Measurements from ENCODE around the gene RGL3.
"Not testable (repeated sequence)": the region's sequence is repeated elsewhere in the genome, so short reads cannot be mapped to it uniquely, and the experiment has no call there.

The RGL3 gene

GRCh38 chr19:11435057-11435832 lies 16.1 kb upstream of the RGL3 start, which contains the start of the genes ODAD3 and PRKCSH:
ODAD3 (minus strand) TSS chr19:11435121; CDS start chr19:11435016, 105 bp downstream.
PRKCSH (plus strand) TSS chr19:11435635; CDS start chr19:11436118, 483 bp downstream.
- TF ChIP-seq GABPA (IDR thresholded peaks at IDR 0.05; ENCODE audit: low read depth) (peak; percentile 92), POLR2AphosphoS5 (IDR thresholded peaks at IDR 0.05; ENCODE audit: low read depth) (peak; percentile 100), SPI1 (IDR thresholded peaks at IDR 0.05; ENCODE audit: borderline replicate concordance, low read depth) (no peak; the same call in 1 of the 2 replicates)
- TF ChIP-seq, protein P1, sequence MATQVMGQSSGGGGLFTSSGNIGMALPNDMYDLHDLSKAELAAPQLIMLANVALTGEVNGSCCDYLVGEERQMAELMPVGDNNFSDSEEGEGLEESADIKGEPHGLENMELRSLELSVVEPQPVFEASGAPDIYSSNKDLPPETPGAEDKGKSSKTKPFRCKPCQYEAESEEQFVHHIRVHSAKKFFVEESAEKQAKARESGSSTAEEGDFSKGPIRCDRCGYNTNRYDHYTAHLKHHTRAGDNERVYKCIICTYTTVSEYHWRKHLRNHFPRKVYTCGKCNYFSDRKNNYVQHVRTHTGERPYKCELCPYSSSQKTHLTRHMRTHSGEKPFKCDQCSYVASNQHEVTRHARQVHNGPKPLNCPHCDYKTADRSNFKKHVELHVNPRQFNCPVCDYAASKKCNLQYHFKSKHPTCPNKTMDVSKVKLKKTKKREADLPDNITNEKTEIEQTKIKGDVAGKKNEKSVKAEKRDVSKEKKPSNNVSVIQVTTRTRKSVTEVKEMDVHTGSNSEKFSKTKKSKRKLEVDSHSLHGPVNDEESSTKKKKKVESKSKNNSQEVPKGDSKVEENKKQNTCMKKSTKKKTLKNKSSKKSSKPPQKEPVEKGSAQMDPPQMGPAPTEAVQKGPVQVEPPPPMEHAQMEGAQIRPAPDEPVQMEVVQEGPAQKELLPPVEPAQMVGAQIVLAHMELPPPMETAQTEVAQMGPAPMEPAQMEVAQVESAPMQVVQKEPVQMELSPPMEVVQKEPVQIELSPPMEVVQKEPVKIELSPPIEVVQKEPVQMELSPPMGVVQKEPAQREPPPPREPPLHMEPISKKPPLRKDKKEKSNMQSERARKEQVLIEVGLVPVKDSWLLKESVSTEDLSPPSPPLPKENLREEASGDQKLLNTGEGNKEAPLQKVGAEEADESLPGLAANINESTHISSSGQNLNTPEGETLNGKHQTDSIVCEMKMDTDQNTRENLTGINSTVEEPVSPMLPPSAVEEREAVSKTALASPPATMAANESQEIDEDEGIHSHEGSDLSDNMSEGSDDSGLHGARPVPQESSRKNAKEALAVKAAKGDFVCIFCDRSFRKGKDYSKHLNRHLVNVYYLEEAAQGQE (IDR thresholded peaks at IDR 0.05; ENCODE audit: insufficient replicate concordance, low read depth), result peak; percentile 46
- TF ChIP-seq, protein P2, sequence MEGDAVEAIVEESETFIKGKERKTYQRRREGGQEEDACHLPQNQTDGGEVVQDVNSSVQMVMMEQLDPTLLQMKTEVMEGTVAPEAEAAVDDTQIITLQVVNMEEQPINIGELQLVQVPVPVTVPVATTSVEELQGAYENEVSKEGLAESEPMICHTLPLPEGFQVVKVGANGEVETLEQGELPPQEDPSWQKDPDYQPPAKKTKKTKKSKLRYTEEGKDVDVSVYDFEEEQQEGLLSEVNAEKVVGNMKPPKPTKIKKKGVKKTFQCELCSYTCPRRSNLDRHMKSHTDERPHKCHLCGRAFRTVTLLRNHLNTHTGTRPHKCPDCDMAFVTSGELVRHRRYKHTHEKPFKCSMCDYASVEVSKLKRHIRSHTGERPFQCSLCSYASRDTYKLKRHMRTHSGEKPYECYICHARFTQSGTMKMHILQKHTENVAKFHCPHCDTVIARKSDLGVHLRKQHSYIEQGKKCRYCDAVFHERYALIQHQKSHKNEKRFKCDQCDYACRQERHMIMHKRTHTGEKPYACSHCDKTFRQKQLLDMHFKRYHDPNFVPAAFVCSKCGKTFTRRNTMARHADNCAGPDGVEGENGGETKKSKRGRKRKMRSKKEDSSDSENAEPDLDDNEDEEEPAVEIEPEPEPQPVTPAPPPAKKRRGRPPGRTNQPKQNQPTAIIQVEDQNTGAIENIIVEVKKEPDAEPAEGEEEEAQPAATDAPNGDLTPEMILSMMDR (IDR thresholded peaks at IDR 0.05; ENCODE audit: insufficient read depth, low read length), result peak; percentile 95
- H3K27ac ChIP-seq (replicated peaks), result peak within 1 kb of the TSS; percentile 87
- no peaks in the 10 kb centered on the region for H3K27me3 ChIP-seq (ENCODE audit: insufficient read depth, poor library complexity, severe bottlenecking)
- peak within 1 kb of the TSS; percentile 85 for H3K4me3 ChIP-seq (replicated peaks; ENCODE audit: insufficient read depth, low read length)
- peak; percentile 100 for DNase-seq (ENCODE audit: low read depth in 1 of 2, low spot score in 1 of 2)

GRCh38 chr19:11434703-11435056 lies 15.6 kb upstream of the RGL3 start:
- DNase-seq (ENCODE audit: low read depth in 1 of 2, low spot score in 1 of 2), result no peak

DNA sequence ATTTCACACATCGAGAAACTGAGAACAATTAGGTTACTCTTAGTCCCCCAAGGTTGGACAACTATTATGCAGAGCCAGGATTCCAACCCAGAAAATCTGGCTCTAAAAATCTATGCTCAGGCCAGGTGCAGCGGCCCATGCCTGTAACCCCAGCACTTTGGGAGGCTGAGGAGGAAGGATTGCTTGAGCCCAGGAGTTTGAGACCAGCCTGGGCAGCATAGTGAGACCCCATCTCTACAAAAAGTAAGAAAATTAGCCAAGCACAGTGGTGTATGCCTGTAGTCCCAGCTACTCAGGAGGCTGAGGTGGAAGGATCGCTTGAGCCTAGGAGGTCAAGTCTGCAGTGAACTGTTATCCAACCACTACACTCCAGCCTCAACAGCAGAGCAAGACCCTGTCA lies 14.4 kb upstream of the RGL3 start:
- H3K27ac ChIP-seq (replicated peaks); DNase-seq (ENCODE audit: low read depth in 1 of 2, low spot score in 1 of 2); H3K4me3 ChIP-seq (replicated peaks; ENCODE audit: insufficient read depth, low read length); H3K27me3 ChIP-seq (ENCODE audit: insufficient read depth, poor library complexity, severe bottlenecking): not testable (repeated sequence)

More at GRCh38 chr19:11434703-11435056, 15.6 kb upstream of the RGL3 start:
- TF ChIP-seq SPI1 (IDR thresholded peaks at IDR 0.05; ENCODE audit: borderline replicate concordance, low read depth), result no peak
- TF ChIP-seq GABPA (IDR thresholded peaks at IDR 0.05; ENCODE audit: low read depth), result no peak
- TF ChIP-seq, protein P1 (IDR thresholded peaks at IDR 0.05; ENCODE audit: insufficient replicate concordance, low read depth), result no peak
- no peak for TF ChIP-seq POLR2AphosphoS5 (IDR thresholded peaks at IDR 0.05; ENCODE audit: low read depth)
- TF ChIP-seq, protein P2 (IDR thresholded peaks at IDR 0.05; ENCODE audit: insufficient read depth, low read length), result no peak
- H3K4me3 ChIP-seq (replicated peaks; ENCODE audit: insufficient read depth, low read length), result peak overlapping the region; percentile 47
- no peaks in the 10 kb centered on the region for H3K27me3 ChIP-seq (ENCODE audit: insufficient read depth, poor library complexity, severe bottlenecking)
- H3K27ac ChIP-seq (replicated peaks), result peak overlapping the region; percentile 42

DNA sequence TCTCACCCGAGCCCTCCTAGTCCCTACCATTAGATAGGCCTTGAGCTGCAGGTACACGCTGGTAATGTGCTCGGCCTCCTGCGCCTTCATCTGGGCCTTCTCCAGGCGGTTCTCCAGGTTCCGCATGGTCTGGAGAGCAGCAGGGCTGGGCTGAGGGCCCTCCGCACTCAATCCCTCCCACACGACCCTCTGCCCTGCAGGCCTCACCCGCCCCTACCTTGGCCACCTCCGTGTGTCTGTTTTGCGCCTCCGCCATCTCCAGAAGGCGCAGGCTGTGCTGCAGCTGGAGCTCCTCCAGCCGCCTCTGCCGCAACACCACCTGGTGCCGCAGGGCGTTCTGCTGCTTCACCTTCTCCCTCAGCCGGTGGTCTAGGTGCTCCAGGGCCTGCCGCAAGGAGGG lies 7.5 kb upstream of the RGL3 start:
- TF ChIP-seq, protein P2 (IDR thresholded peaks at IDR 0.05; ENCODE audit: insufficient read depth, low read length), result no peak
- TF ChIP-seq GABPA (IDR thresholded peaks at IDR 0.05; ENCODE audit: low read depth) (no peak), SPI1 (IDR thresholded peaks at IDR 0.05; ENCODE audit: borderline replicate concordance, low read depth) (no peak), POLR2AphosphoS5 (IDR thresholded peaks at IDR 0.05; ENCODE audit: low read depth) (no peak)
- TF ChIP-seq, protein P1 (IDR thresholded peaks at IDR 0.05; ENCODE audit: insufficient replicate concordance, low read depth), result no peak
- Histone ChIP-seq H3K4me3 (replicated peaks; ENCODE audit: insufficient read depth, low read length) (no peak overlapping the region), H3K27ac (replicated peaks) (no peak overlapping the region), H3K27me3 (ENCODE audit: insufficient read depth, poor library complexity, severe bottlenecking) (peaks cover 23% of the 10 kb centered on the region)
- no peak for DNase-seq (ENCODE audit: low read depth in 1 of 2, low spot score in 1 of 2)
